SIG-M5 treated with dmso at 0.1 percent for 504 hours (cell line): ENCODE results near the gene ASCC1.

Experiments
- DNase-seq: peaks from one replicate; lab custom pipeline; 2025; ENCODE audit not compliant: unreplicated experiment; lab: John Stamatoyannopoulos, UW

The ASCC1 gene

GRCh38 chr10:72215611-72216549, at the start of gene ASCC1, which contains the start of gene ANAPC16:
Gene ASCC1, minus strand, starts transcription at chr10:72216276. Its CDS starts 2,978 bp downstream, at chr10:72213298.
Gene ANAPC16, plus strand, starts transcription at chr10:72216012. Its CDS starts 7,903 bp downstream, at chr10:72223915.
- DNase-seq: peak; percentile 84

- no peak for DNase-seq
Measured at GRCh38 chr10:72265508-72265907, 49.4 kb upstream of the ASCC1 start.

- no peak for DNase-seq
Measured at GRCh38 chr10:72264536-72264935, 48.5 kb upstream of the ASCC1 start.

GRCh38 chr10:72263613-72264241, 47.7 kb upstream of the ASCC1 start:
- no peak for DNase-seq

GRCh38 chr10:72261784-72262404, 45.8 kb upstream of the ASCC1 start:
- no peak for DNase-seq

GRCh38 chr10:72260976-72261783, 45.1 kb upstream of the ASCC1 start:
- peak; percentile 59 for DNase-seq

GRCh38 chr10:72260239-72260975, 44.3 kb upstream of the ASCC1 start:
- DNase-seq: peak; percentile 67

GRCh38 chr10:72259491-72260238, 43.6 kb upstream of the ASCC1 start:
- DNase-seq: no peak

- DNase-seq: no peak
Measured at GRCh38 chr10:72258617-72259016, 42.5 kb upstream of the ASCC1 start.

- DNase-seq: peak; percentile 41
Measured at GRCh38 chr10:72257051-72257892, 41.2 kb upstream of the ASCC1 start.

GRCh38 chr10:72255977-72256729, 40.1 kb upstream of the ASCC1 start:
- no peak for DNase-seq

- no peak for DNase-seq
Measured at GRCh38 chr10:72254813-72255568, 38.9 kb upstream of the ASCC1 start.

- DNase-seq: no peak
Measured at GRCh38 chr10:72253578-72253977, 37.5 kb upstream of the ASCC1 start.

- no peak for DNase-seq
Measured at GRCh38 chr10:72252972-72253371, 36.9 kb upstream of the ASCC1 start.

- DNase-seq: no peak
Measured at GRCh38 chr10:72251635-72252034, 35.6 kb upstream of the ASCC1 start.

GRCh38 chr10:72250666-72251065, 34.6 kb upstream of the ASCC1 start:
- DNase-seq: no peak
